Sigmoid colon (tissue), 4 donors: Measurements from ENCODE around the gene CLECL1.

Experiments used
- CTCF ChIP-seq, 4 experiments: fragments of 450-650 bp in 3 of 4; fragments of 200-600 bp in 1 of 4; IDR thresholded peaks; one replicate each; pipeline ENCODE4 v1.5.1; 2016 to 2019; ENCODE audit warnings: antibody characterized with exemption in 4 of 4, mild to moderate bottlenecking in 3 of 4, moderate library complexity in 2 of 4
- POLR2AphosphoS5 ChIP-seq, 4 donors: sonication (generic); formaldehyde crosslinking; IDR thresholded peaks; one replicate each; pipeline ENCODE4 v1.6.1; 2017; ENCODE audit warnings: antibody characterized with exemption in 4 of 4

- no peak for TF ChIP-seq CTCF (IDR thresholded peaks at IDR 0.05)
- no peak for TF ChIP-seq POLR2AphosphoS5 (IDR thresholded peaks at IDR 0.05)
Measured at GRCh38 chr12:9732921-9733461, at the start of gene CLECL1.
